Measurements from ENCODE around the gene ARRDC5.
"Not testable (repeated sequence)": the region's sequence is repeated elsewhere in the genome, so short reads cannot be mapped to it uniquely, and the experiment has no call there.

ARRDC5 gene

GRCh38 chr19:4939466-4939865, 36.8 kb upstream of the ARRDC5 start:
- H3K9me3 ChIP-seq (replicated peaks in 1 of 2; ENCODE audit: control insufficient read depth in 2 of 2, insufficient read depth in 1 of 2, low read depth in 1 of 2, low read length in 2 of 2), result no peaks in the 10 kb centered on the region
- H2BK12ac ChIP-seq (ENCODE audit: low read length), result no peak overlapping the region
- H3K4me1 ChIP-seq (ENCODE audit: control insufficient read depth in 2 of 2, insufficient read depth in 1 of 2, low read depth in 1 of 2, low read length in 2 of 2), result no peaks in the 10 kb centered on the region
- no peak overlapping the region for H3K14ac ChIP-seq (ENCODE audit: low read length)
- H4K8ac ChIP-seq (ENCODE audit: low read depth, low read length), result no peak overlapping the region
- H3K9ac ChIP-seq (ENCODE audit: low read depth, low read length, poor library complexity), result no peak overlapping the region
- H2BK120ac ChIP-seq (ENCODE audit: low read depth, low read length), result no peak overlapping the region
- H2AFZ ChIP-seq (ENCODE audit: low read length), result no peak overlapping the region
- H3K23ac ChIP-seq (ENCODE audit: low read depth, low read length, poor library complexity), result no peak overlapping the region
- peaks cover 10% of the 10 kb centered on the region for H3K79me1 ChIP-seq (ENCODE audit: low read depth, low read length)
- no CpG with 5 or more reads among the region's 7 CpGs for WGBS, 2 donors (ENCODE audit: extremely low coverage in 2 of 2, insufficient read length in 2 of 2, insufficient replicate concordance in 1 of 2)
- no peak overlapping the region for H3K4me2 ChIP-seq (ENCODE audit: insufficient read depth, low read length, poor library complexity, severe bottlenecking)
- no peak overlapping the region for H2BK5ac ChIP-seq (ENCODE audit: low read length)
- H3K36me3 ChIP-seq (replicated peaks in 1 of 2; ENCODE audit: control insufficient read depth in 2 of 2, insufficient read depth in 2 of 2, low read length in 2 of 2), result peaks cover 37 to 88% of the 10 kb centered on the region in 2 donors
- no peak overlapping the region for H3K27ac ChIP-seq (replicated peaks; ENCODE audit: low read length)
- no peak overlapping the region for H4K91ac ChIP-seq (ENCODE audit: low read depth, low read length, poor library complexity)
- DNase-seq (ENCODE audit: low spot score), result no peak
- no peak overlapping the region for H2AK5ac ChIP-seq (ENCODE audit: low read depth, low read length)
- H2BK15ac ChIP-seq (ENCODE audit: low read length), result no peak overlapping the region
- no peak overlapping the region for H3K4me3 ChIP-seq (ENCODE audit: low read length in 2 of 2)
- no peak overlapping the region for H3K18ac ChIP-seq (ENCODE audit: low read length)
- H3K27me3 ChIP-seq (ENCODE audit: control insufficient read depth in 3 of 3, insufficient read depth in 3 of 3, low read depth in 1 of 3, low read length in 3 of 3), result peaks cover 0 to under 1% (median 0%) of the 10 kb centered on the region in 3 experiments
- H3K4ac ChIP-seq (ENCODE audit: low read length), result no peak overlapping the region

- not testable (repeated sequence) for H3K18ac ChIP-seq (ENCODE audit: low read length); H2BK15ac ChIP-seq (ENCODE audit: low read length); H3K9ac ChIP-seq (ENCODE audit: low read depth, low read length, poor library complexity); H2BK12ac ChIP-seq (ENCODE audit: low read length); H3K27ac ChIP-seq (replicated peaks; ENCODE audit: low read length); H4K91ac ChIP-seq (ENCODE audit: low read depth, low read length, poor library complexity); H3K9me3 ChIP-seq (replicated peaks in 1 of 2; ENCODE audit: control insufficient read depth in 2 of 2, insufficient read depth in 1 of 2, low read depth in 1 of 2, low read length in 2 of 2); H2AK5ac ChIP-seq (ENCODE audit: low read depth, low read length); H3K14ac ChIP-seq (ENCODE audit: low read length); H2BK5ac ChIP-seq (ENCODE audit: low read length); H3K4me1 ChIP-seq (ENCODE audit: control insufficient read depth in 2 of 2, insufficient read depth in 1 of 2, low read depth in 1 of 2, low read length in 2 of 2); H3K27me3 ChIP-seq (ENCODE audit: control insufficient read depth in 3 of 3, insufficient read depth in 3 of 3, low read depth in 1 of 3, low read length in 3 of 3); DNase-seq (ENCODE audit: low spot score); H2AFZ ChIP-seq (ENCODE audit: low read length); H3K4ac ChIP-seq (ENCODE audit: low read length); H3K23ac ChIP-seq (ENCODE audit: low read depth, low read length, poor library complexity); H2BK120ac ChIP-seq (ENCODE audit: low read depth, low read length); H3K4me3 ChIP-seq (ENCODE audit: low read length in 2 of 2); H3K4me2 ChIP-seq (ENCODE audit: insufficient read depth, low read length, poor library complexity, severe bottlenecking)
- peaks cover 35 to 88% of the 10 kb centered on the region in 2 donors for H3K36me3 ChIP-seq (replicated peaks in 1 of 2; ENCODE audit: control insufficient read depth in 2 of 2, insufficient read depth in 2 of 2, low read length in 2 of 2)
- peaks cover 14% of the 10 kb centered on the region for H3K79me1 ChIP-seq (ENCODE audit: low read depth, low read length)
- WGBS, 2 donors (ENCODE audit: extremely low coverage in 2 of 2, insufficient read length in 2 of 2, insufficient replicate concordance in 1 of 2), result no CpG with 5 or more reads among the region's 4 CpGs
- peak overlapping the region; percentile 43 for H4K8ac ChIP-seq (ENCODE audit: low read depth, low read length)
Observed at GRCh38 chr19:4938461-4938860, 35.8 kb upstream of the ARRDC5 start.

GRCh38 chr19:4937060-4937459, 34.4 kb upstream of the ARRDC5 start:
- Histone ChIP-seq H3K9me3 (replicated peaks in 1 of 2; ENCODE audit: control insufficient read depth in 2 of 2, insufficient read depth in 1 of 2, low read depth in 1 of 2, low read length in 2 of 2) (no peaks in the 10 kb centered on the region), H3K18ac (ENCODE audit: low read length) (no peak overlapping the region), H2AK5ac (ENCODE audit: low read depth, low read length) (no peak overlapping the region), H3K79me1 (ENCODE audit: low read depth, low read length) (peaks cover 10% of the 10 kb centered on the region), H3K4me3 (ENCODE audit: low read length in 2 of 2) (no peak overlapping the region), H3K27me3 (ENCODE audit: control insufficient read depth in 3 of 3, insufficient read depth in 3 of 3, low read depth in 1 of 3, low read length in 3 of 3) (peaks cover 0 to 1% (median 0%) of the 10 kb centered on the region in 3 experiments), H3K14ac (ENCODE audit: low read length) (no peak overlapping the region), H3K4me1 (ENCODE audit: control insufficient read depth in 2 of 2, insufficient read depth in 1 of 2, low read depth in 1 of 2, low read length in 2 of 2) (no peaks in the 10 kb centered on the region), H3K27ac (replicated peaks; ENCODE audit: low read length) (no peak overlapping the region), H3K9ac (ENCODE audit: low read depth, low read length, poor library complexity) (no peak overlapping the region), H2AFZ (ENCODE audit: low read length) (no peak overlapping the region), H2BK5ac (ENCODE audit: low read length) (no peak overlapping the region), H4K91ac (ENCODE audit: low read depth, low read length, poor library complexity) (no peak overlapping the region), H4K8ac (ENCODE audit: low read depth, low read length) (no peak overlapping the region), H3K36me3 (replicated peaks in 1 of 2; ENCODE audit: control insufficient read depth in 2 of 2, insufficient read depth in 2 of 2, low read length in 2 of 2) (peaks cover 40 to 92% of the 10 kb centered on the region in 2 donors), H3K4ac (ENCODE audit: low read length) (no peak overlapping the region), H2BK15ac (ENCODE audit: low read length) (no peak overlapping the region), H3K4me2 (ENCODE audit: insufficient read depth, low read length, poor library complexity, severe bottlenecking) (no peak overlapping the region), H2BK12ac (ENCODE audit: low read length) (no peak overlapping the region), H3K23ac (ENCODE audit: low read depth, low read length, poor library complexity) (no peak overlapping the region), H2BK120ac (ENCODE audit: low read depth, low read length) (no peak overlapping the region)
- DNase-seq (ENCODE audit: low spot score), result no peak
- WGBS, 2 donors (ENCODE audit: extremely low coverage in 2 of 2, insufficient read length in 2 of 2, insufficient replicate concordance in 1 of 2), result no CpG with 5 or more reads among the region's 7 CpGs

- Histone ChIP-seq H3K27ac (replicated peaks; ENCODE audit: low read length) (no peak overlapping the region), H3K4me3 (ENCODE audit: low read length in 2 of 2) (no peak overlapping the region), H3K27me3 (ENCODE audit: control insufficient read depth in 3 of 3, insufficient read depth in 3 of 3, low read depth in 1 of 3, low read length in 3 of 3) (peaks cover 0 to 1% (median 0%) of the 10 kb centered on the region in 3 experiments), H4K91ac (ENCODE audit: low read depth, low read length, poor library complexity) (no peak overlapping the region), H2AK5ac (ENCODE audit: low read depth, low read length) (no peak overlapping the region), H3K79me1 (ENCODE audit: low read depth, low read length) (peaks cover 10% of the 10 kb centered on the region), H2BK12ac (ENCODE audit: low read length) (no peak overlapping the region), H3K4me1 (ENCODE audit: control insufficient read depth in 2 of 2, insufficient read depth in 1 of 2, low read depth in 1 of 2, low read length in 2 of 2) (no peaks in the 10 kb centered on the region), H4K8ac (ENCODE audit: low read depth, low read length) (no peak overlapping the region), H2BK15ac (ENCODE audit: low read length) (no peak overlapping the region), H3K4ac (ENCODE audit: low read length) (no peak overlapping the region), H3K9ac (ENCODE audit: low read depth, low read length, poor library complexity) (no peak overlapping the region), H3K23ac (ENCODE audit: low read depth, low read length, poor library complexity) (no peak overlapping the region), H2AFZ (ENCODE audit: low read length) (no peak overlapping the region), H3K9me3 (replicated peaks in 1 of 2; ENCODE audit: control insufficient read depth in 2 of 2, insufficient read depth in 1 of 2, low read depth in 1 of 2, low read length in 2 of 2) (no peaks in the 10 kb centered on the region), H3K18ac (ENCODE audit: low read length) (no peak overlapping the region), H3K36me3 (replicated peaks in 1 of 2; ENCODE audit: control insufficient read depth in 2 of 2, insufficient read depth in 2 of 2, low read length in 2 of 2) (peaks cover 43 to 94% of the 10 kb centered on the region in 2 donors), H3K4me2 (ENCODE audit: insufficient read depth, low read length, poor library complexity, severe bottlenecking) (no peak overlapping the region), H2BK120ac (ENCODE audit: low read depth, low read length) (no peak overlapping the region), H2BK5ac (ENCODE audit: low read length) (no peak overlapping the region), H3K14ac (ENCODE audit: low read length) (no peak overlapping the region)
- no CpG with 5 or more reads among the region's 8 CpGs for WGBS, 2 donors (ENCODE audit: extremely low coverage in 2 of 2, insufficient read length in 2 of 2, insufficient replicate concordance in 1 of 2)
- DNase-seq (ENCODE audit: low spot score), result no peak
Observed at GRCh38 chr19:4935444-4935843, 32.7 kb upstream of the ARRDC5 start.
